Suprapubic skin (tissue), 4 donors: ENCODE data around the gene BPIFA2.

Experiments
- CTCF ChIP-seq, 2 donors: fragments of 200-600 bp in 1 of 2; fragments of 450-650 bp in 1 of 2; sonication (generic) in 1 of 2; IDR thresholded peaks; one replicate each; pipeline ENCODE4 v1.5.1; 2016 to 2019; ENCODE audit warnings: antibody characterized with exemption in 2 of 2, mild to moderate bottlenecking in 1 of 2, moderate library complexity in 1 of 2
- EP300 ChIP-seq: sonication (generic); formaldehyde crosslinking; IDR thresholded peaks from one replicate; pipeline ENCODE4 v1.6.1; 2017; ENCODE audit warnings: antibody characterized with exemption
- POLR2A ChIP-seq, 2 donors: fragments of 450-650 bp; IDR thresholded peaks; one replicate each; pipeline ENCODE4 v1.6.1; 2017; ENCODE audit warnings: antibody characterized with exemption in 2 of 2, mild to moderate bottlenecking in 2 of 2, moderate library complexity in 2 of 2
- POLR2AphosphoS5 ChIP-seq, 3 donors: sonication (generic); formaldehyde crosslinking; IDR thresholded peaks; one replicate each; pipeline ENCODE4 v1.6.1; 2017; ENCODE audit warnings: antibody characterized with exemption in 3 of 3

GRCh38 chr20:33183312-33183711 is 15.4 kb downstream of the BPIFA2 start:
- TF ChIP-seq CTCF (IDR thresholded peaks at IDR 0.05) (no peak), POLR2A (IDR thresholded peaks at IDR 0.05) (no peak), POLR2AphosphoS5 (IDR thresholded peaks at IDR 0.05) (no peak), EP300 (no peak)
